ENCODE measurements around the gene COL12A1. TPM values are rescaled to one million over a fixed set of nuclear protein-coding genes. Genes with fewer than 3 reads are reported as not detected.

The COL12A1 gene
- total RNA-seq, 1 donor from 2014 or later = 44.3 TPM

GRCh38 chr6:75170691-75171560, 34.9 kb downstream of the COL12A1 start:
- no peak overlapping the region for H3K27ac ChIP-seq
- no peaks in the 10 kb centered on the region for H3K27me3 ChIP-seq
- no peaks in the 10 kb centered on the region for H3K9me3 ChIP-seq
- intact Hi-C loops (cut with DNase I) = no loop called here
- ATAC-seq (no peak), DNase-seq (no peak)
- H3K4me3 ChIP-seq = no peak overlapping the region
- H3K36me3 ChIP-seq = no peaks in the 10 kb centered on the region
- no peak for TF ChIP-seq CTCF (IDR thresholded peaks at IDR 0.05)
- H3K4me1 ChIP-seq = no peaks in the 10 kb centered on the region

GRCh38 chr6:75169689-75170586, 35.9 kb downstream of the COL12A1 start:
- H3K9me3 ChIP-seq = no peaks in the 10 kb centered on the region
- DNase-seq = no peak
- H3K4me1 ChIP-seq = no peaks in the 10 kb centered on the region
- no peak overlapping the region for H3K27ac ChIP-seq
- H3K36me3 ChIP-seq = no peaks in the 10 kb centered on the region
- TF ChIP-seq CTCF (IDR thresholded peaks at IDR 0.05) = no peak
- no peak for ATAC-seq
- H3K4me3 ChIP-seq = no peak overlapping the region
- intact Hi-C loops (cut with DNase I) = no loop called here
- no peaks in the 10 kb centered on the region for H3K27me3 ChIP-seq

DNA sequence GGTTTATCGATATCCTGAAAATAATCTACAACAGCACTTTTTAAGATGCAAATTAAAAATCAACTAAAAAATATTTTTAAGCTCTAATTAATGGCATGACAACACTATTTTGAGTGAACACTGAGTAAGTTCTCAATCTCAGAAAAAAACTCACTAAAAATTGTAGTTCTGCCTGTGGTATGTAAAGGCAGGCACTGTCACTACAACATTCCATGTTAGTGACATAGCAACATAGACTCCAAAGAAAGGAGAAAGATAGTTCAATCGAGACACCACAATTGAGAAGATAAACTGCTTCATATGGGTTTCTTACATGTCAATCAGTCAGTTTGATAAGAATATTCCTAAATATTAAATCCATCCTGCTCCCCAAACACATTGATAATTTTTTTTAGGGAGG, 38.0 kb downstream of the COL12A1 start:
- H3K9me3 ChIP-seq = no peaks in the 10 kb centered on the region
- H3K4me1 ChIP-seq = no peaks in the 10 kb centered on the region
- H3K36me3 ChIP-seq = no peaks in the 10 kb centered on the region
- intact Hi-C loops (cut with DNase I) = no loop called here
- ATAC-seq (no peak), DNase-seq (no peak)
- no peaks in the 10 kb centered on the region for H3K27me3 ChIP-seq
- no peak for TF ChIP-seq CTCF (IDR thresholded peaks at IDR 0.05)
- no peak overlapping the region for H3K4me3 ChIP-seq
- H3K27ac ChIP-seq = no peak overlapping the region

DNA sequence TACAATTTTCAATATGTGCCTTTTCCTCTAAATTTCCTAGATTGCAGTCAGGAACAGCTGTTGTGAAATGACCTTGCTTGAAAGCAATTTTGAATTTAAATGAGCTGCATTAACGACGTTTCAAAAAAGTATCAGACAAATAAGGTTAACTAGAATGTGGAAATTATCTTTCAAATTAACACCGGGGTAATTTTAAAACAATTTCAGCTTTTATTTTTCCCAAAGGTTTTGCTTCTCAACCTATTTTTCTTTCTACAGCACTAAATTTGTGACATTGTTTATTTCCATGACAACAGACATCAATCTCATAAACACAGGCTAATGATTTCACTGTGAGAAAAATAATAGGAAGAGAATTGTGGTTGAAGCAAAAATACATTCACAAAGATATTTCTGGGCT, 38.5 kb downstream of the COL12A1 start:
- Histone ChIP-seq H3K4me3 (no peak overlapping the region), H3K27ac (no peak overlapping the region), H3K4me1 (no peaks in the 10 kb centered on the region), H3K36me3 (no peaks in the 10 kb centered on the region), H3K27me3 (no peaks in the 10 kb centered on the region), H3K9me3 (no peaks in the 10 kb centered on the region)
- DNase-seq (no peak), ATAC-seq (no peak)
- intact Hi-C loops (cut with DNase I) = no loop called here
- TF ChIP-seq CTCF (IDR thresholded peaks at IDR 0.05) = no peak

DNA sequence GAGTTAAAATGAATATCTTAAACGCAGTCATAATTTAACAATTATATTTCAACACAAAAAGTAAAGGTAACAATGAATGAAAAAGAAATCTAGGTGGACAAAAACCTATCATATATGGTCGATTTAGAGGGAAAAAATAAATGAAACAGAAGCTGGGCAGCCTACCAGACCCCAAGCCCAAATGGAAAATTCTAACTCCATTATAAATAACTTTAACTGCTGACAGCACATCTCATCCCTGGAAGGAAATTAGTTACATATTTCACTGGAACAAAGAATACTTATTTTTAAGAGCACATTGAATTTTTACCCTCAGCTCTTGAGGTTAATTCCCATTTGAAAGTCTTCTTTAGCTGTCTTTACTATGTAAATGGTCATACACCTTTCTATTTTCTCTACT, 39.1 kb downstream of the COL12A1 start:
- intact Hi-C loops (cut with DNase I) = no loop called here
- no peak overlapping the region for H3K27ac ChIP-seq
- H3K4me3 ChIP-seq = no peak overlapping the region
- no peaks in the 10 kb centered on the region for H3K36me3 ChIP-seq
- TF ChIP-seq CTCF (IDR thresholded peaks at IDR 0.05) = no peak
- H3K27me3 ChIP-seq = no peaks in the 10 kb centered on the region
- no peaks in the 10 kb centered on the region for H3K9me3 ChIP-seq
- DNase-seq (no peak), ATAC-seq (no peak)
- no peaks in the 10 kb centered on the region for H3K4me1 ChIP-seq
